Measurements from ENCODE around the gene C16orf95.

Gene C16orf95

DNA sequence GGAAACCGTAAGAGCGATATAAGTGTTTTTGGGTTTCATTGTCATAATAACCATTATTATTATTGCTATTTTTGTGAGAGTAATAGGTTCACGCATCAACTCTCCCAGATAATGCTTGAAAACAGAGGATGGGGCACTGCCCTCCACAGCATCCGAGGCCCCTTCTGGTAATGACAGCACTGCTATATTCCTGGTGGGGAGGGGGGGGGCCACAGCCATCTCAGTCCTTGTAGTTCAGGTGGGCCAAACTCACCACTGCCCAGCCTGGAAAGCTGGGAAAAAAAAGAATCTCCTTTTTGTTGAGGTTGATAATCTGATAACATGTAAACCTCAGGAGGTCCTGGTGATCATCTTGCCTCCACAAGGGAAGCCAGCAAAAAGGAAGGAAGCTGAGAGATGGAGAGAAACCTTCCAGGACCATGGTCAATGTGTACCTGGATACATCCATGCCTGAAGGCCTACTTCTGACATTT lies 706 bp downstream of the C16orf95 start:
- DNase-seq (ENCODE audit: low read depth in 2 of 2) = no peak

DNA sequence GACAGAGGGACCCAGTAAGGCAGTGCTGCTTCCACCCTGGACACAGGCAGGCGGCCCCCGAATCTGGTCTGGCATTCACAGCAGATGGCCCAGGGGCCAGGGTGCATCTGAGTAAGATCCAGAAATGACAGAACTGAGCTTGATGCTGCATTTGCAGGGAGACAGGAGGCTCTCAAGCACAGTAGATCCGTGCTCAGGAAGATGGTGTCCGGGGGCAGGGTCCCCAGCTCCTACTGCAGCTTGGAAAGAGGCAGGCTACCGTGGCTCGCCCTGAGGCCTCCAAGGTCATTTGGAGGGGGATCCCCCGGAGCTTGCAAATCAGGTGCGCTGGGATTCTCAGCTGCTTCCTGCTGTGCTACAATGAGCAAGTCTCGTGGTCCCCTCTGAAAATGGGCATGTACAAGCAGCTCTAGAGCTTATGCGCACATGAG lies 2.2 kb downstream of the C16orf95 start:
- no peak for DNase-seq (ENCODE audit: low read depth in 2 of 2)

DNA sequence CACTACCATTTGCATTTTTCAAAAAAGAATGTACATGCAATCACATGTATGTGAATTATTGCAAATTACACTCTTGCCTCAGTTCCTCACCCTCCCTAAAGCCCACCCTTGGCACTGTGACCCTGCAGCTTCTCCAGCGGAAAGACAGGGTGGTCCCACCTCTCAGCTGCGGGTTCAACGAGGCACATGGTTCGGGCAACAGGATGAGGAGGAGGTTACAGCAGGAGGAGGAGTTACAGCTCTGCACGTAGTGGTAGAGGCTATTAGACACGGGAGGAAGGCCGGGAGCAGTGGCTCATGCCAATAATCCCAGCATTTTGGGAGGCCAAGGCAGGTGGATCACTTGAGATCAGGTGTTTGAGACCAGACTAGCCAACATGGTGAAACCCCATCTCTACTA lies 5.2 kb downstream of the C16orf95 start:
- no peak for DNase-seq (ENCODE audit: low read depth in 2 of 2)

DNA sequence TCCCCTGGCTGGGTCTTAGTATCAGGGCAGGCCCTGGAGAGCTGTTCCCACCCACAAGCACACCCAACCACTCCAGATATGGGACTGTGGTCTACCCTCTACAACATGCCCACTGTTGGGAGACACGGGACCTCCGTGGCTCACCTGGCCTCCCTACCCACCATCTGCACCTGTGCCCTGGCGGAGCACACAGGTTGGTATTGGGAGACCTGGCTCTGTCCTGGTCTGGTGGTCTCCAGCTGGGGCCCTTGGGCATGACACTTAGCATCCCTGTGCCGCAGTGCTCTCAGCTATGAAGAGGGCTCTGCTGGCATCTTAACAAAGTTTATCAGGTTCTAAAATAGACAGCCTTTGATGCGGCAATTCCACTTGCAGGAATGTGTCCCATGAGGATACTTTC lies 5.8 kb downstream of the C16orf95 start:
- no peak for DNase-seq (ENCODE audit: low read depth in 2 of 2)

DNA sequence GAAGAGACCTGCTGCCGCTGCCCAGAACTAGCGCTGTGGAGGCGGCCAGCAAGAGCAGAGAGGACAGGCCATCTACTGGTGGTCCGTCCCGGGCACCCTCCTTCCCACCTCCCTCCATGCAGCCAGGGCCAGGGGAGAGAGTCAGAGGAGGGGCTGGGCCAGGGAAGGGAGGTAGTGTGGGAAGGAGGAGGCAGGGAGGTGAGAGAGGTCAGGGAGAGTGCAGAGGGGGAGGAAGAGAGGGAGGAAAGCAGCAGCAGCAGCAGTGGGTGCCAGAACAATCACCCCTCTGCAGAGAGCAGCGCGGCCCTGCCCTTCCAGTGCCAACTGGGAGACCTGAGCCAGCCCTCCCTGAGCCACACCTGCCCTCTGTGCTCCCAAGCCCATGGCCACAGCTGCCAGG lies 6.6 kb downstream of the C16orf95 start:
- no peak for DNase-seq (ENCODE audit: low read depth in 2 of 2)

DNA sequence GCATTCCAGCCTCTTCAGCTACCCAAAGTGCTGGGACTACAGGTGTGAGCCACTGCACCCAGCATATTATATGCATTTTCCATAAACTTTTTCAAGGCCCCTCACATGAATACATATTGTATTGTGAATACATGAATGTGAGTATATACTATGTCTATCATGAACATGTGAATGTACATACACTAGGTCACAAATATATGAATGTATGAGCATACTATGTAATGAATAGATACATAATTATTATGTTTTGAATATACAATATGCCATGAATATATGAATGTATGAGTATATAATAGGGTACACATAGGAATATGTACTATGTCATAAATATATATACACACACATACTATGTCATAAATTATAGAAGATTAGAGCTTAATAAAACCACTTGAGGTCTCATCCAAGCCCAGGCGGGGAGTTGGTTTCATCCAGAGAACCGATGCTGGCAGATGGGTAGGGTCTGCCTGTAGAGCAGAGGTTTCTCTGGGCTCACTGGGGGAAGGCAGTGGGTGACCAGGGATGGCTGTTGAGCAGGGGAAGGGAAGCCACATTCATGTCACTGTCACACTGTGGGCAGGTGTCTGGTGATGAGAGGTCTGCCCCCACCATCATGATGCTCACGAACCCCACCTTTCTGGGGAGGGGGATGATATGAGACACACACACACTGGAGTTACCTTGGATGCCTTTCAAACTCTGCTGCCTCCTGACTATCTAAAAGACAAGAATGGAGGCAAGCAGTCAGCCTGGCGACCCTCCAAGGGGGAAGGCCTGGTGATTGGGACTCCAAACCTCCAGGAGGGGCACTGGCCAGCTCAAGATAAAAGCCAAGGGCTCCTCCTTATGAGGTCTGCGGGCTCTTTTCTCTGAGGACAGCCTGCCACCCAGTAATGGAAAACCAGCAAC lies 7.3 kb downstream of the C16orf95 start:
- no peak for DNase-seq (ENCODE audit: low read depth in 2 of 2)

DNA sequence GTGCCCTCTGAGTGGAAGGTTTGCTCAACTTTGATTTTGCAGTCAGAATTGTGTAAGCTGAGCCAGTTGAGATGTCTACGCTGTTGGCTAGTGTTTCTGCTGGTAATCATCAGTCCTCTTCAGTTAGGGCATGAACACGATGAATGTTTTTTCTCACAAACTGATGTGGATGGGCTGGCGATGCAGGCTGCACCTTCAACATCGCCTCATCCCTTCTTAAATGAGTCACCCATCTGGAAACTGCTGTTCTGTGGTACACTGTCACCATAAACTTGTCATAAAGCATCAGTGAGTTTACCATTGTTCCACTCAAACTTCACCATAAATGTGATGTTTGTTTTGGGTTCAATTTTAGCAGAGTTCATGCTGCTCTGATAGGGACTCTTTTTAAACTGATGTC lies 8.4 kb downstream of the C16orf95 start:
- DNase-seq (ENCODE audit: low read depth in 2 of 2) = no peak

DNA sequence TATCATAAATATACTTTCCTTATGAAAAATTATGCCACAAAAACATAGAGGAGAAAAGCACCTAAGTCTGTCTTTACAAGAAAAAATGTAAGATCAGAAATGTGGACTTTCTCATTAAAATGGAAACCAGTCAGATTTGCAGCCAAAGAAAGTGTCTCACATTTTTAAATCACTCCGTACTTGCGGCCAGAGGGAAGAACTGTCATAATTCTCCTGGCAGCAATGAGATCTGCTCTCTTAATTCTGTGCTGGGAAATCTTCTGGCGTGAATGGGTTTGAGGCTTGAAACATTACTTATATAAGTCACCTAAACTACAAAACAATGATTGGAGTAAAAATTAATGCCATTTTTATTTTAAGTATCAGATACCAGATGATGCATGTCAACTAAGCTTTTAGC lies 10.7 kb downstream of the C16orf95 start:
- no peak for DNase-seq (ENCODE audit: low read depth in 2 of 2)

DNA sequence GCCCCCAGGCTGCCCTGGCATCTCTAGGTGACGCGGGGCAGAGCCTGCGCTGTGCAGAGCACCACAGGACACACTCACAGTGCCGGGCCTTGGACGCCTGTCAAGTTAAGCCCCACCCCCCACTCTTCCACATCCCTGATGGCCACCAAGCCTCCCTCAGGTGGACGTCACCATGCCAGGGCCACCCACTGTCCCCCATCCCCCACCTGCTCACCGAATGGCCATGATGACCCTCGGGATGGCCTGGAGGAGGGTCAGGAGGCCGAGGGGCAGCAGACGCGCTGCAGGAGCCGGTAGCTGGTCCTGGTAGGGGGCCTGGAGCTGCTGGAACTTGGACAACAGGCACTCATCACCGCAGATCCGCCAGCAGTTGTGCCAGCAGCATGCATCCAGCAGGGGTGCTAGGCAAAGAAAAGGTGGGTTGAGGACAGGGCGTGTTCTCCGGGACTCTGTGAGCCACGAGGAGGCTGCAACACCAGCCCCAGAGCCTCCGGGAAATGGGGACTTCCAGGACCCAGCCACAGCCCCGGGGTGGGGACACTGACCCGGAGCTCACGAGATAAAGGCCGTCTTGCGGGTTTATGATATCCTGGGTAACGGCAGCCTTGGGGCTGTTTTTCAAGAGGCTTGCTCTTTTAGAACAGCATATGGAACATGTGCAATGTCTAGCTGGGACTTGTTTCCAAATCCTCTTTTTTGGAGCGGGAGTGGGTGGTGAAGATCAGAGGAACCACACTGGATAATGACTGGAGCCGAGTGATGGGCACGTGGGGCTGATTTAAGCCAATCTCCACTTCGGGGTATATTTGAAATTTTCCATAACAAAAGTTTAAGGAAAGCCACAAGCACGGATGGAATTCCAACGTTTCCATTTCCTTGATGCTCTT lies 11.4 kb downstream of the C16orf95 start:
- no peak for DNase-seq (ENCODE audit: low read depth in 2 of 2)

DNA sequence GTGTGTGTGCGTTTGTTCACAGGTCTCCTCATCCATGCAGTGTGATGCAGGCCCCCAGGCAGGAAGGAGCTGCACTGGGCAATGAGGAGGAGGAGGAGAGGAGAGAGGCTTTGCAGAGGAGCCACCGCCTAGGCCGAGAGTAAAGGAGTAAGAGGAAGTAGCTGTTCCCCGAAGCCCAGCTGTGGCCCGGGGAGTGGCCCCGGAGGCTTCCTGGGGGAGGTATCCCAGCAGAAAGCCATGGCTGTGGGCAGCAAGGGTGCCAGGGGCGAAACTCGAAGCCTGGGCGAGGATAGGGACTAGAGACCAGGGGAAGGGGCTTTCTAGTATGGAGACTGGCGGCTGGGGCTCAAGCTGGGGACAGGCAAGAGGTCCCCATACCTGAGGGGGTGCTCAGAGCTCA lies 12.2 kb downstream of the C16orf95 start:
- DNase-seq (ENCODE audit: low read depth in 2 of 2) = no peak

DNA sequence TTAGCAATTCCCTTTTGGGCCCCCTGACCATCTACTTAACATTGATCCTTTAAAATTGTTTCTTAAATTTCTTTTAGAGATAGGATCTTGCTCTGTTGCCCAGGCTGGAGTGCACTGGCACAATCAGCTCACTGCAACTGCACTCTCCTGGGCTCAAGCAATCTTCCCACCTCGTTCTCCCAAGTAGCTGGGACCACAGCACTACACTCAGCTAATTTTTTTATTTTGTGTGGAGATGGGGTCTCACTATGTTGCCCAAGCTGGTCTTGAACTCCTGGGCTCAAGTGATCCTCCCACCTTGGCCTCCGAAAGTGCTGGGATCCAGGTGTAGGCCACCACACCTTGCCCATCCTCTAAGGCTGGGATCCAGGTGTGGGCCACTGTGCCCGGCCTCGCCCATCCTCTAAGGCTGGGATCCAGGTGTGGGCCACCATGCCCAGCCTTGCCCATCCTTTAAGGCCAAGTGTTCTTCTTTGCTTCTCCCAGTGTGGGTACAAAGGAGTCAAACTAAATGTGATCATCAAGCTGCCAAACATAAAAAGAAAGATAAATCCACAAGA lies 13.2 kb downstream of the C16orf95 start:
- DNase-seq (ENCODE audit: low read depth in 2 of 2) = no peak

DNA sequence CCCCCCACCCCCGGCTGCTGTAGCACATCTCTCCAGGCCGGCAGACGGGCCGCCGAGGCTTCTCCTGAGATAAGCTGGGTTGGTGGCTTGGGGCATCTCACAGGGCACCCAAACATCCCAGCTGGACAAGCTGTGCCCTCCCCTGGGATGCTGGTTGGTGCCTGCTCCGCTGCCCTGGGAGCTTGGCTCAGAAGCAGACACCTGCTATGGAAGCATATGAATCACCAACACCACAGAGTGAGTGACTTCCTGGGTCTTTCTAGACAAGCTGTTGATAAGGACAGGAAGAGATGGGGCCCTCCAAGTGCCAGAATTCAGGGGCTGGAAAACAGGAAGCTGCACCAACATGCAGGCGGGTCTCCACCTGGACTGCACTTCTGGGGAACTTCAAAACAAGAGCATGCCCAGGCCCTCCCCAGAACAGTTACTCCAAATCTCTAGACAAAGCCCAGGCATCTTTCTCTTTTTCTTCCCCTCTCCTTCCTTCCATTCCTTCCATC lies 13.7 kb downstream of the C16orf95 start:
- DNase-seq (ENCODE audit: low read depth in 2 of 2) = no peak

DNA sequence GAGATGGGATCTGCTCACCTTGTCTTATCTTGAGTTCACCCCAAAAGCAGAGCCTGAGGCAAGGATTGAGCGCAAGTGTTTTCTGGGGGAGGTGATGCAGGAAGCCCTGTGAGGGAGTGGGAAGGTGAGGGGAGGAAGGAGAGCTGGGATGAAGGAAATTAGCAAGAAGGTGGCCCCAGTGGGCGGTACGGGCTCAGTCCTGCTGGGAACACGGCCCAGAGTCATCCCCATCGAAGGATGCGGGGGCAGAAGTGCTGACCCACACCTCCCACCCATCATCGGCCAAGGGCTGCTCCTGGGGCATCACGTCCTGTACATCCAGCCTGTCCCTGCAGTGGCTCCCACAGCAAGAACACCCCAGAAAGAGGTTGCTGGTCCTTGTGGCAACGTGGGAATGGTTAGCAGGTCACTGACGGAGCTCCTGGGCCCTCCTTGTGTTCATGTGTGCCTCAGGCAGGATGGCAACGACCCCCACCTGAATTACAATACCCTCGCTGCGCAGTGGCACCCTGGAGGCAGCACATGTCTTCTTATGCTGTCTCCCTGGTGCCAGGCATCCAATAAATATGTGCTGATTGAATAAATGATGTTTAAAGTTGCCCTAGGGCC lies 18.2 kb downstream of the C16orf95 start:
- no peak for DNase-seq (ENCODE audit: low read depth in 2 of 2)

DNA sequence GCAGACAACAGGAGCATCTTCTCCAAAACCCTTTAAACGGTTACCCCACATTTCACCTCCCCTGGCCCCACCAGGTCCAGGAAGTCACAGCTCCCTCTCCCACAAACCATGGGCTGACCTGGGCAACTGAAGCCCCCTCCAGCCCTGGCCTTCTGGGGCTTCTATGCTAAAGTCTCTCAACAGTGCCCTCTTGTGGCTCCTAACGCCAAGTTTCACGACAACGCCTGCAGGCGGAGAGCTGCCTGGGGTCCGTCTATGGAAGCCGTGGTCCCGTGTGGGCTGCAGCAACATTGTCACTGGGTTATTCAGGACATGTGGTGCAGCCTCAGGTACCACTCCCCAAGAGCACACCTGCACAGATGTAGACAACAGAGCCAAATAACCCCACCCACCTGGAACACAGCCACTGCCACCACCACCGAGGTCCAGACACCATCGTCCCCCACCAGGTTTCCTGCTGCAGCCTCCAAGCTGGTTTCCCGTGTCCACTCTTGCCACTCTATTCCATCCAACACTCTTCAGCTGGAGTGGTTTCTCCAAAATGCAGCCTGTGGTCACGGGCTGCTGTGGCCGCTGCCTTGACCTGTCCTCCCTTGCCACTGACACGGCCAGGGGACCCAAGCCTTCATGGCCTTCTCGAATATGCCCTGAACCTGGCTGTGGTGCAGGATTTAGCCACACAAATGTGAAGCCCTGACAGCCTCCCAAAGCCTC lies 19.1 kb downstream of the C16orf95 start:
- DNase-seq (ENCODE audit: low read depth in 2 of 2) = no peak

DNA sequence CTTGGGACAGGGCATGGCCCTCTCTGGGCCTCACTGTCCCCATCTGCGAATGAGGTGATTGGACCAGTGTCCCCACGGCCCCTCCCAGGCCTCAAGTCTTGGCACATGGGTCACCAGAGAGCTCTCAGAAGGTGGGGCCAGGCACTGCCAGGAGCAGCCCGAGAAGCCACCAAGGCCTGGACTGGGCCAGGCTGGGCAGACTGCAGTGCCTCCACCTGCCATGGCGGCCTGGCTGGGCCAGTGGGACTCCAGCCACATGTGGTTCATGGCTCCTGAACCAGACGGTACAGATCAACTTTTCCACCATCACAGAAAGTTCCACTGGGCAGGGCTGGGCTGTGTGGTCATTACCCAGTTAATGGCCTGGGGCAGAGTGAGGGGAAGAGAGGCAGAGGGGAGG lies 19.8 kb downstream of the C16orf95 start:
- DNase-seq (ENCODE audit: low read depth in 2 of 2) = no peak

DNA sequence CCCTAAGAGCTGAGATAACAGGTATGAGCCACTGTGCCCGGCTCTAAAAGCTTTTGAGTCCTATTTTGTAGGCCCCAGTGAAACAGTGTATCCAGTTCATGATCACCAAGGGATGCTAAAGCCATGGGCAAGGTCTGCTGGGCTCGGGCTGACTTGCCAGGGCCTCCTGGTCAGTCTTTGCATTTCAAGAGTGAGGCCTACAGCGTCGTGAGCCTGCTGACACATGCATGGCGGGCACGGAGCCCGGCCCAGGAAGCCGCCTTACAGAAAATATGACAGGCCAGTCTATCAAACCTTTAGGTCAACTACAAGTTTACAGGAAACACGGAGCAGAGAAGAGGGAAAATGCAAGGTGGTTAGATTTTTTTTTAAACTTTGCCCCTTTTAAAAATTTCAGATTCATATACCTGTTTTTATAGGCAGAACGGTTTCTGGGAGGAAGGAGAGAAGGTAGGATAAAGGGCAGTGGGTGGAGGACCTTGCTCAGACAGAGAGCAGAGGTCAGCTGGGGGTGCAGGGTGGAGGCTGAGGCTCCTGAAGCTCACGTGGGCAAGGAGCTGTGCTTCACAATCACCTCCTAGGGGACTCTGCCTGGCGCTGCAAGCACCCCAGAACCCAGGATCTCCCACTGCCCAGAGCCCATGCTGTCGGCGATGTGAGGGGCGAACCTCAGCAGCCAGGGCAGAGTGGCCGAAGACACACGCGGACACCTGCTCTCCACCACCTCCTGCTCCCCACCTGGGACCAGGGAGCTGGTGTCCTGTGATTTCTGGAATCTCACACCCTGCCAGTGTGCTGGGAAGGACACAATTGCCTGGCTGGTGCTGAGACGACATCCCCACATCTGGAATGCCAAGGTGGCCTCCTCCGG lies 21.3 kb downstream of the C16orf95 start:
- DNase-seq (ENCODE audit: low read depth in 2 of 2) = no peak

DNA sequence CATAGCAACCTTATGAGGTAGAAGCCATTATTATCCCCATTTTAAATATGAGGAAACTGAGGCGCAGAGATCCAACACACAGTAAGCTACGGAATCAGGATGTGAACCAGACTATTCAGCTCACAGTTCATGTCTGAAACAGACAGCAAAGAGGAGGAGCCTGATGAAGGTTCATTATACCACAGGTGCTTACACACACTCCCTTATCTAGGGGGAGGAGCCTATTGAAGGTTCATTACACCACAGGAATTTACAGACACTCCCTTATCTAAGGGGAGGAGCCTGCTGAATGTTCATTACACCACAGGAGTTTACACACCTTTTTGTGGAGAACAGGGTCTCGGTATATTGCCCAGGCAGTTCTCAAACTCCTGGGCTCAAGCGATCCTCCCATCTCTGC lies 21.9 kb downstream of the C16orf95 start:
- no peak for DNase-seq (ENCODE audit: low read depth in 2 of 2)

DNA sequence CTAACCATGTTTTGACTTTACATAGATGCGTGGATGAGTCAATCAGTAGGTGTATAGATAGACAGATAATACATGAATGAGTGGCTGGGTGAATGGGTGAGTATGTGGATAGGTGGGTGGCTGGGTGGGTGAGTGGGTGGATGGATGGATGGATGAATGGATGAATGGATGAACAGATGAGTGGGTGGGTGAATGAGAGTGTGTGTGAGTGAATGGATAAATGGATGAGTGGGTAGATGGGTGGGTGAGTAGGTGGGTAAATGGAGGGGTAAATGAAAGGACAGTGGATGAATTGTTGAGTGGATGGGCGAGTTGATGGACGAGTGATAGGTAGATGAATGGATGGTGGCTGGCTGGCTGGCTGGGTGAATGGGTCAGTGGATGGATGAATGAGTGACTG lies 23.2 kb downstream of the C16orf95 start:
- no peak for DNase-seq (ENCODE audit: low read depth in 2 of 2)

DNA sequence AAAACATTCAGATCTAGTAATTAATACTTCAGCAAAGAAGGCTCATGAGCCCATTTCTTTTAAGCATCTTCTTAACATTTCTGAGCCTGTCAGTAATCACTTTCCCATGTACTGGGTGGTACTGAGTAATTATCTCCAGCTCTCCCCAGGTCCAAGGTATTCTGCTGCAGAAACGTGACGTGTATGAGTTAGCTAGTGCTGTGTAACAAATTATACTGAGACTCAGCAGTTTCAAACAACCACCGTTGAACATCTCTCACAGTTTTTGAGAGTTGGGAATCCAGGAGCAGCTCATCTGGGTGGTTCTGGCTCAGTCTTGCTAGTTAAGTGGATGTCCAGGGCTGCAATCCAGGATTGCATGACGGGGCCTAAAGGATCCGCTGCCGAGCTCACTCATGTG lies 25.2 kb downstream of the C16orf95 start:
- DNase-seq (ENCODE audit: low read depth in 2 of 2) = no peak

DNA sequence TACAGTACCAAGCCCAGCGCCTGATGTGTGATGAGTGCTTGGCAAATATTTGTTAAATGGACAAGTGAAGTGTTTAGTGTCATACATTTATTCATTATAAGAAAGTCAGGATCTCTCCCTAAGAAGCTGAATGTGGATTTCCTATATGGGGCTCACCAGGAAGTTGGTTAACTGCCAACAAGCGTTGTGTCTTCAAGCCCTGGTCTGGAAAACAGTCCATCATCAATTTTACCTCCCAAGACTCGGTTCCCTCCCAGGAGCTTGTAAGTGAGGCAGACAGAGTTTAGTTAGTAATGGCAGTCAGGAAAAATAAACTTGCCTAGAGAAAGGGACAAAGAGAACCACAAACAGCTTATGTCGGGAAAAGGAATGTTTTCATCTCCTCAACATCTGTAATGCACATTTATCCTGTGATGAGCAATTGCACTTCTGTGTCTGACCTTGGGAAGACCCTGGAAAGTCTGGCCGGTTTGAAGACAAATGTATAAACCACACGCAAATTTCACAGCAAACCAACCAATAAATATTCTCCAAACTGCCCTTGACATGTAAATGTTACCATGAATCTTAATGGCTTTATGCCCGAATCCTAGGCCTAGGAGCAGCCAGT lies 28.3 kb downstream of the C16orf95 start:
- no peak for DNase-seq (ENCODE audit: low read depth in 2 of 2)
